ENCODE measurements around the gene GAL. TPM values are rescaled to one million over a fixed set of nuclear protein-coding genes. Genes with fewer than 3 reads are reported as not detected.

The GAL gene
- total RNA-seq, 1 donor from 2014 or later, result not detected

- Histone ChIP-seq H3K9ac (no peak overlapping the region), H3K79me2 (ENCODE audit: low read depth) (no peaks in the 10 kb centered on the region), H3K36me3 (no peaks in the 10 kb centered on the region), H3K27me3 (no peaks in the 10 kb centered on the region), H2AFZ (replicated peaks) (no peak overlapping the region), H3K4me2 (no peak overlapping the region), H3K4me1 (no peaks in the 10 kb centered on the region), H3F3A (ENCODE audit: low read depth) (no peaks in the 10 kb centered on the region), H3K4me3 (no peak overlapping the region), H3K27ac (no peak overlapping the region), H4K20me1 (ENCODE audit: low read depth) (no peaks in the 10 kb centered on the region), H3K9me3 (ENCODE audit: low read depth) (no peaks in the 10 kb centered on the region)
- Mint-ChIP-seq H3K36me3 (peaks cover 2% of the 10 kb centered on the region), H3K27me3 (ENCODE audit: insufficient read depth, low read depth) (peaks cover 5% of the 10 kb centered on the region), H3K4me1 (peaks cover 2% of the 10 kb centered on the region), H3K4me3 (no peak overlapping the region), H3K9me3 (no peaks in the 10 kb centered on the region), H3K27ac (peak overlapping the region; percentile 46)
- TF ChIP-seq CTCF (IDR thresholded peaks at IDR 0.05) (no peak), EZH2phosphoT487 (IDR thresholded peaks at IDR 0.05) (no peak), EZH2 (IDR thresholded peaks at IDR 0.05) (no peak)
- peak; percentile 23 for DNase-seq (ENCODE audit: low spot score)
These were observed 17.5 kb upstream of the GAL start for GRCh38 chr11:68666849-68667248.

- Histone ChIP-seq H3K4me3 (no peak overlapping the region), H3K9me3 (ENCODE audit: low read depth) (no peaks in the 10 kb centered on the region), H4K20me1 (ENCODE audit: low read depth) (no peaks in the 10 kb centered on the region), H3K36me3 (no peaks in the 10 kb centered on the region), H3K9ac (no peak overlapping the region), H3F3A (ENCODE audit: low read depth) (no peaks in the 10 kb centered on the region), H2AFZ (replicated peaks) (no peak overlapping the region), H3K27ac (no peak overlapping the region), H3K4me1 (no peaks in the 10 kb centered on the region), H3K27me3 (no peaks in the 10 kb centered on the region), H3K4me2 (no peak overlapping the region), H3K79me2 (ENCODE audit: low read depth) (no peaks in the 10 kb centered on the region)
- Mint-ChIP-seq H3K36me3 (peaks cover 2% of the 10 kb centered on the region), H3K4me3 (no peak overlapping the region), H3K27ac (no peak overlapping the region), H3K9me3 (no peaks in the 10 kb centered on the region), H3K27me3 (ENCODE audit: insufficient read depth, low read depth) (peaks cover 9% of the 10 kb centered on the region), H3K4me1 (peaks cover 3% of the 10 kb centered on the region)
- no peak for TF ChIP-seq EZH2phosphoT487 (IDR thresholded peaks at IDR 0.05)
- TF ChIP-seq CTCF (IDR thresholded peaks at IDR 0.05), result no peak
- no peak for TF ChIP-seq EZH2 (IDR thresholded peaks at IDR 0.05)
- no peak for DNase-seq (ENCODE audit: low spot score)
These were observed 16.5 kb upstream of the GAL start for GRCh38 chr11:68667511-68668500.

GRCh38 chr11:68669301-68670090 is 14.8 kb upstream of the GAL start:
- Histone ChIP-seq H3K9me3 (ENCODE audit: low read depth) (no peaks in the 10 kb centered on the region), H2AFZ (replicated peaks) (no peak overlapping the region), H3K36me3 (no peaks in the 10 kb centered on the region), H3F3A (ENCODE audit: low read depth) (no peaks in the 10 kb centered on the region), H3K9ac (no peak overlapping the region), H3K27me3 (no peaks in the 10 kb centered on the region), H3K79me2 (ENCODE audit: low read depth) (no peaks in the 10 kb centered on the region), H3K4me3 (no peak overlapping the region), H3K4me1 (no peaks in the 10 kb centered on the region), H4K20me1 (ENCODE audit: low read depth) (no peaks in the 10 kb centered on the region), H3K4me2 (no peak overlapping the region), H3K27ac (no peak overlapping the region)
- Mint-ChIP-seq H3K27me3 (ENCODE audit: insufficient read depth, low read depth) (peaks cover 13% of the 10 kb centered on the region), H3K36me3 (peaks cover 2% of the 10 kb centered on the region), H3K9me3 (peaks cover 4% of the 10 kb centered on the region), H3K4me3 (no peak overlapping the region), H3K4me1 (peaks cover 18% of the 10 kb centered on the region), H3K27ac (no peak overlapping the region)
- no peak for DNase-seq (ENCODE audit: low spot score)
- no peak for TF ChIP-seq EZH2 (IDR thresholded peaks at IDR 0.05)
- TF ChIP-seq CTCF (IDR thresholded peaks at IDR 0.05), result no peak
- TF ChIP-seq EZH2phosphoT487 (IDR thresholded peaks at IDR 0.05), result no peak

Data from neural progenitor cell (in vitro differentiated cells).